AG10803 (cell line): ENCODE data around the gene ATP6V0A1.

Source experiments
- DNase-seq: peaks from one replicate; pipeline ENCODE4 v3.0.0; 2010; ENCODE audit warnings: low read depth
- H3K4me3 ChIP-seq: 2 replicates; pipeline ENCODE4 v1.5.1; 2011; ENCODE audit warnings: mild to moderate bottlenecking, low read length, control low read depth
- TF ChIP-seq, protein P1 (sequence below): conservative IDR thresholded peaks from 2 replicates; pipeline ENCODE4 v1.5.1; 2011; ENCODE audit warnings: mild to moderate bottlenecking, low read length, control low read depth, inconsistent platforms

Gene ATP6V0A1

GRCh38 chr17:42521666-42522262 lies 63.1 kb downstream of the ATP6V0A1 start:
- DNase-seq: peak; percentile 44
- TF ChIP-seq, protein P1, sequence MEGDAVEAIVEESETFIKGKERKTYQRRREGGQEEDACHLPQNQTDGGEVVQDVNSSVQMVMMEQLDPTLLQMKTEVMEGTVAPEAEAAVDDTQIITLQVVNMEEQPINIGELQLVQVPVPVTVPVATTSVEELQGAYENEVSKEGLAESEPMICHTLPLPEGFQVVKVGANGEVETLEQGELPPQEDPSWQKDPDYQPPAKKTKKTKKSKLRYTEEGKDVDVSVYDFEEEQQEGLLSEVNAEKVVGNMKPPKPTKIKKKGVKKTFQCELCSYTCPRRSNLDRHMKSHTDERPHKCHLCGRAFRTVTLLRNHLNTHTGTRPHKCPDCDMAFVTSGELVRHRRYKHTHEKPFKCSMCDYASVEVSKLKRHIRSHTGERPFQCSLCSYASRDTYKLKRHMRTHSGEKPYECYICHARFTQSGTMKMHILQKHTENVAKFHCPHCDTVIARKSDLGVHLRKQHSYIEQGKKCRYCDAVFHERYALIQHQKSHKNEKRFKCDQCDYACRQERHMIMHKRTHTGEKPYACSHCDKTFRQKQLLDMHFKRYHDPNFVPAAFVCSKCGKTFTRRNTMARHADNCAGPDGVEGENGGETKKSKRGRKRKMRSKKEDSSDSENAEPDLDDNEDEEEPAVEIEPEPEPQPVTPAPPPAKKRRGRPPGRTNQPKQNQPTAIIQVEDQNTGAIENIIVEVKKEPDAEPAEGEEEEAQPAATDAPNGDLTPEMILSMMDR: no peak
- no peak overlapping the region for H3K4me3 ChIP-seq

DNA sequence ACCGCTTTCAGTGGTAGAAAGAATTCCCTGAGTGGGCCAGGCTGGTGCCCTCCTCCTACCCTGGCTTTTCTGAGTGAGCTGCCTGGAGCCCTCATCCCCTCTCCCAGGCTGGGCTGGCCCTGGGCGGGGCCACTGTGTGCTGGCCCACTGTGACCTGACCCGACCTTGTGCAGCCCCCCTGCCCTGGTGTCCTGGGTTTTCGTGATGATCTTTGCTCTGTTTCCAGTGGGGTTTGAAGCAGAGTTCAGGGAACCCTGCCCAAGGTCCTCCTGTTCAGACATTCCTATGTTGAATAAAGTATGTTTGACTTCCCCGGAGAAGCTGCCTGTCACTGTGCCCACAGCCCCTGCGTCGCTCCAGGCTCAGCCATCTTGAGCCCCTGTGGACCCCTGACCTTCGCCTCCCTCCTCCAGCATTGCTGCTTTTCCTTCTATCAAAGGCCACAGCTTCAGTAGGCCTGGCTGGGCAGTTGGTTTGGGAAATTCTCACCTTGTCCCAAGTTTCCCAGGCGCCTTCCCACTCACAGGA lies 63.6 kb downstream of the ATP6V0A1 start:
- no peak for DNase-seq
- no peak overlapping the region for H3K4me3 ChIP-seq
- TF ChIP-seq, protein P1: no peak

DNA sequence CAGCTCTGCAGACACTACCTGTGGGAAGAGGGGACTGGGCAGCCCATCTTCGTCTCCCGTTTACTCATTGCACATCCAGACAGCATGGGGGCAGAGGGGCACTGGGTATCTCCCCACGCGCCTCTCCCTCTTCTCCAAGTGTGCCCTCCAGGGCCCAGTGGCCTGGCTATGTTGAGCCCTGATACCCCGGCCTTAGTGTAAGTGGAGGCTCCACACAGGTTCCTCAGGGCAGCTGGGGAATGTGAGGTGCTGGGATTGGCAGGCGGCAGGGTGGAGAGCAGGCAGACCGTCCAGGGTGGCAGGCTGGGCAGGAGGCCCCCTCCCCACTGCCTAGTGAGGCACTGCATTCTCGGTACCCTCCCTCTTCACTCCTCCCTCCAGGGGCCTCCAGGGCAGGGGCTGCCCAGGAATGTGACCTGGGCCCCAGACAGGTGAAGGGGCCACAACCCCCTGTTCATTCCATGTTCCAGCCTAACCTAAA lies 64.2 kb downstream of the ATP6V0A1 start:
- no peak overlapping the region for H3K4me3 ChIP-seq
- TF ChIP-seq, protein P1: no peak
- DNase-seq: no peak

GRCh38 chr17:42525221-42525620 lies 66.5 kb downstream of the ATP6V0A1 start:
- peak; percentile 94 for DNase-seq
- TF ChIP-seq, protein P1: no peak
- H3K4me3 ChIP-seq: no peak overlapping the region

- DNase-seq: peak; percentile 79
- TF ChIP-seq, protein P1: no peak
- no peak overlapping the region for H3K4me3 ChIP-seq
Measured at GRCh38 chr17:42526031-42526444, 67.4 kb downstream of the ATP6V0A1 start.

DNA sequence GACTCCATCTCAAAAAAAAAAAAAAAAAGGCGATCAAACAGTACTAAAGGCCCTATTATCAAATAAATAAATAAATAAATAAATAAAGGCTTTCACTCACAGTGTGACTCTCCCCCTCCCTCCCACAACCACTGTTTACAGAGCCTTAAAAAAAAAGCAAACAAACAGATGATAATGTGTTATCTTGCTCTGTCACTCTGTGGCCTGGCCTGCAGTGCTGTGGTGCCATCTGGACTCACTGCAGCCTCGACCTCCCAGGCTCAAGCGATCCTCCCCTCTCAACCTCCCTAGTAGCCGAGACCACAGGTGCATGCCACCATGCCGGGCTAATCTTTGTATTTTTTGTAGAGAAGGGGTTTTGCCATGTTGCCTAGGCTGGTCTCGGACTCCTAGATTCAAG lies 69.3 kb downstream of the ATP6V0A1 start:
- DNase-seq: no peak
- TF ChIP-seq, protein P1: no peak
- H3K4me3 ChIP-seq: no peak overlapping the region

DNA sequence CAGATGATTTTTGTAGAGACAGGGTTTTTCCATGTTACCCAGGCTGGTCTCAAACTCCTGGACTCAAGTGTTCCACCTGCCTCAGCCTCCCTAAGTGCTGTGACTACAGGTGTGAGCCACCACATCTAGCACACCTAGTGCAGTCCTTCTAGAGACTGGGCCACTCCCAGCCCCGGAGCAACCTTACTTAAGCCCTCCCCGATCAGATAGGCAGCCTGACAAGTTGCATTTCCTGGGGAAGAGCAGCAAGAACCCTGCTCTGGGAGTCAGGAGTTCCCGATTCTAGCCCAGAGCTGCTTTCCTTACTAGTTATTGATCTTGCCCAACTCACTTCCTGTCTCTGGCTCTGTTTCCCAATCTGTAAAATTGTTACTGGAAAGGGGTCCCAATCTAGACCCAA lies 70.4 kb downstream of the ATP6V0A1 start:
- DNase-seq: no peak
- TF ChIP-seq, protein P1: no peak
- H3K4me3 ChIP-seq: no peak overlapping the region
